Keratinocyte (primary cell): Measurements from ENCODE around the gene SLC25A43. TPM values are rescaled to one million over a fixed set of nuclear protein-coding genes. Genes with fewer than 3 reads are reported as not detected.
A peak's percentile ranks its signal among the peaks of the same experiment; 100 is the strongest.

ENCODE experiments used
- DNase-seq: peaks from one replicate; pipeline ENCODE4 v3.0.0-alpha.2; 2011; ENCODE audit warnings: low read depth, missing footprints, low spot score
- FAIRE-seq: peaks from 2 replicates; lab custom pipeline; 2011; peaks lifted over from hg19 to GRCh38; lab: Jason Lieb, UNC
- H2AFZ ChIP-seq: 2 replicates; pipeline ENCODE4 v1.6.0; 2012; ENCODE audit warnings: low read length, control low read depth, inconsistent platforms; ENCODE audit not compliant: control insufficient read depth
- H3K27ac ChIP-seq: 2 replicates; pipeline ENCODE4 v1.5.1; 2011; ENCODE audit warnings: low read length; ENCODE audit not compliant: control insufficient read depth, insufficient read depth
- H3K27me3 ChIP-seq: 3 replicates; pipeline ENCODE4 v1.6.0; 2011; ENCODE audit warnings: low read length; ENCODE audit not compliant: control insufficient read depth, insufficient read depth; ENCODE audit errors: extremely low read depth
- H3K36me3 ChIP-seq, 2 experiments: 2 replicates in 1 of 2; 3 replicates in 1 of 2; pipeline ENCODE4 v1.5.1; 2011; ENCODE audit warnings: low read length in 2 of 2, mild to moderate bottlenecking in 1 of 2; ENCODE audit not compliant: control insufficient read depth in 2 of 2, insufficient read depth in 2 of 2; ENCODE audit errors: extremely low read depth in 1 of 2
- H3K4me1 ChIP-seq: 3 replicates; pipeline ENCODE4 v1.5.1; 2011; ENCODE audit warnings: low read length; ENCODE audit not compliant: control insufficient read depth, insufficient read depth; ENCODE audit errors: extremely low read depth
- H3K4me2 ChIP-seq: 3 replicates; pipeline ENCODE4 v1.6.0; 2011; ENCODE audit warnings: low read depth, low read length; ENCODE audit not compliant: control insufficient read depth, insufficient read depth; ENCODE audit errors: extremely low read depth
- H3K4me3 ChIP-seq, 3 experiments: fragments of 200-600 bp in 1 of 3; sonication (generic) in 1 of 3; 2 replicates in 2 of 3; 3 replicates in 1 of 3; pipeline ENCODE4 v1.5.1; 2011 to 2016; ENCODE audit warnings: low read length in 3 of 3, mild to moderate bottlenecking in 3 of 3, control low read depth in 2 of 3, inconsistent platforms in 1 of 3, low read depth in 1 of 3, mixed read lengths in 1 of 3, mixed run types in 1 of 3, moderate library complexity in 1 of 3; ENCODE audit not compliant: control insufficient read depth in 2 of 3, insufficient read depth in 2 of 3; ENCODE audit errors: extremely low read depth in 1 of 3
- H3K79me2 ChIP-seq: 2 replicates; pipeline ENCODE4 v1.6.0; 2012; ENCODE audit warnings: low read length; ENCODE audit not compliant: control insufficient read depth, insufficient read depth
- H3K9ac ChIP-seq: 3 replicates; pipeline ENCODE4 v1.6.0; 2011; ENCODE audit warnings: low read length; ENCODE audit not compliant: control insufficient read depth, insufficient read depth; ENCODE audit errors: extremely low read depth
- H3K9me1 ChIP-seq: 3 replicates; pipeline ENCODE4 v1.6.0; 2011; ENCODE audit warnings: low read length; ENCODE audit not compliant: control insufficient read depth, insufficient read depth; ENCODE audit errors: extremely low read depth
- H3K9me3 ChIP-seq: 2 replicates; pipeline ENCODE4 v1.5.1; 2012; ENCODE audit warnings: low read depth, low read length; ENCODE audit not compliant: control insufficient read depth
- H4K20me1 ChIP-seq: 3 replicates; pipeline ENCODE4 v1.6.0; 2011; ENCODE audit warnings: low read length; ENCODE audit not compliant: control insufficient read depth, insufficient read depth; ENCODE audit errors: extremely low read depth
- CTCF ChIP-seq, 3 experiments: IDR thresholded peaks in 1 of 3; conservative IDR thresholded peaks in 1 of 3; optimal IDR thresholded peaks in 1 of 3; 2 replicates in 2 of 3; 3 replicates in 1 of 3; pipeline versions ENCODE3 to v1.5.1; 2011; ENCODE audit warnings: low read length in 3 of 3, mild to moderate bottlenecking in 3 of 3, moderate library complexity in 2 of 3, control low read depth in 1 of 3, inconsistent platforms in 1 of 3; ENCODE audit not compliant: insufficient read depth in 2 of 3; ENCODE audit errors: extremely low read depth in 1 of 3
- EZH2 ChIP-seq: IDR thresholded peaks from one replicate; pipeline ENCODE4 v1.6.1; 2012; ENCODE audit warnings: inconsistent platforms, mild to moderate bottlenecking, low read length, moderate library complexity
- dilution Hi-C: fragments of 300-500 bp; cut with MboI; formaldehyde crosslinking; loops from one replicate; pipeline ENCODE4 v1.7.0; 2020; ENCODE audit warnings: low sequenced_read_pairs; ENCODE audit not compliant: extremely low pct_ligation_motif_present
- polyA plus RNA-seq, 5 experiments: library from polyadenylated mRNA; depleted of rRNA in 3 of 5; stranded (reverse) in 3 of 5; stranded (forward) in 1 of 5; unstranded in 1 of 5; fragments of >200 nt; gene quantifications; 1 replicate in 1 of 5; 2 replicates in 3 of 5; 3 replicates in 1 of 5; pipeline versions ENCODE4 v1.2.1 to v1.2.3, GENCODE V29; 2011 to 2012; ENCODE audit warnings: missing spikeins in 2 of 5, low read depth in 1 of 5, low replicate concordance in 1 of 5

Gene SLC25A43
- polyA plus RNA-seq, 1 donor (not counting 4 experiments of a cell fraction or from before 2014, with no cell fraction given), result 23.0 TPM

GRCh38 chrX:119481323-119481801 lies 82.2 kb downstream of the SLC25A43 start:
- TF ChIP-seq EZH2 (no peak), CTCF (optimal IDR thresholded peaks at IDR 0.05 in 1 of 3, IDR thresholded peaks at IDR 0.05 in 1 of 3, conservative IDR thresholded peaks at IDR 0.05 in 1 of 3; ENCODE audit: extremely low read depth in 1 of 3, insufficient read depth in 2 of 3, low read length in 3 of 3) (no peak)
- DNase-seq, result no peak
- H3K4me1 ChIP-seq, result peaks cover 12% of the 10 kb centered on the region
- no peaks in the 10 kb centered on the region for H3K9me3 ChIP-seq
- H3K9ac ChIP-seq, result no peak overlapping the region
- no peaks in the 10 kb centered on the region for H3K9me1 ChIP-seq
- FAIRE-seq, result no peak
- H2AFZ ChIP-seq, result peak overlapping the region; percentile 10
- no peaks in the 10 kb centered on the region for H3K27me3 ChIP-seq
- H3K36me3 ChIP-seq, result no peaks in the 10 kb centered on the region
- dilution Hi-C loops, result no loop called here
- H3K27ac ChIP-seq, result no peak overlapping the region
- H4K20me1 ChIP-seq, result no peaks in the 10 kb centered on the region
- no peak overlapping the region for H3K4me2 ChIP-seq
- H3K4me3 ChIP-seq, result no peak overlapping the region
- no peaks in the 10 kb centered on the region for H3K79me2 ChIP-seq

GRCh38 chrX:119482041-119482440 lies 82.9 kb downstream of the SLC25A43 start:
- TF ChIP-seq CTCF (optimal IDR thresholded peaks at IDR 0.05 in 1 of 3, IDR thresholded peaks at IDR 0.05 in 1 of 3, conservative IDR thresholded peaks at IDR 0.05 in 1 of 3; ENCODE audit: extremely low read depth in 1 of 3, insufficient read depth in 2 of 3, low read length in 3 of 3), result no peak
- dilution Hi-C loops, result no loop called here
- Histone ChIP-seq H3K9me3 (no peaks in the 10 kb centered on the region), H3K4me2 (peak overlapping the region; percentile 69), H3K27me3 (no peaks in the 10 kb centered on the region), H3K9ac (peak overlapping the region; percentile 54), H2AFZ (peak overlapping the region; percentile 63), H3K4me3 (peak overlapping the region in 2 of 3 experiments; percentile 22 to 46), H4K20me1 (no peaks in the 10 kb centered on the region), H3K9me1 (no peaks in the 10 kb centered on the region), H3K36me3 (no peaks in the 10 kb centered on the region), H3K79me2 (no peaks in the 10 kb centered on the region), H3K4me1 (peaks cover 12% of the 10 kb centered on the region), H3K27ac (no peak overlapping the region)
- FAIRE-seq, result no peak
- no peak for DNase-seq
